ENCODE results near the gene VRTN. TPM values are rescaled to one million over a fixed set of nuclear protein-coding genes. Genes with fewer than 3 reads are reported as not detected.

VRTN gene
- total RNA-seq, 1 donor = under 0.01 TPM

- no peak for DNase-seq (ENCODE audit: low read depth in 2 of 3, low spot score in 2 of 3)
Observed at GRCh38 chr14:74392616-74393570, 44.6 kb downstream of the VRTN start.

GRCh38 chr14:74394549-74394948 lies 46.3 kb downstream of the VRTN start:
- DNase-seq (ENCODE audit: low read depth in 2 of 3, low spot score in 2 of 3) = no peak

GRCh38 chr14:74395094-74395493 lies 46.8 kb downstream of the VRTN start:
- DNase-seq (ENCODE audit: low read depth in 2 of 3, low spot score in 2 of 3) = no peak

GRCh38 chr14:74400031-74400685 lies 51.9 kb downstream of the VRTN start:
- peak in 2 of 3 donors; percentile 24 to 42 for DNase-seq (ENCODE audit: low read depth in 2 of 3, low spot score in 2 of 3)

- peak in 1 of 3 donors; percentile 5 for DNase-seq (ENCODE audit: low read depth in 2 of 3, low spot score in 2 of 3)
Observed at GRCh38 chr14:74400919-74401503, 52.7 kb downstream of the VRTN start.

GRCh38 chr14:74401504-74402241 lies 53.4 kb downstream of the VRTN start:
- peak in 2 of 3 donors; percentile 33 to 70 for DNase-seq (ENCODE audit: low read depth in 2 of 3, low spot score in 2 of 3)

GRCh38 chr14:74402401-74403251 lies 54.4 kb downstream of the VRTN start:
- DNase-seq (ENCODE audit: low read depth in 2 of 3, low spot score in 2 of 3) = peak in 1 of 3 donors; percentile 7

GRCh38 chr14:74403619-74404417 lies 55.5 kb downstream of the VRTN start:
- no peak for DNase-seq (ENCODE audit: low read depth in 2 of 3, low spot score in 2 of 3)

- DNase-seq (ENCODE audit: low read depth in 2 of 3, low spot score in 2 of 3) = no peak
Observed at GRCh38 chr14:74404435-74404834, 56.2 kb downstream of the VRTN start.

- no peak for DNase-seq (ENCODE audit: low read depth in 2 of 3, low spot score in 2 of 3)
Observed at GRCh38 chr14:74405663-74406062, 57.4 kb downstream of the VRTN start.

GRCh38 chr14:74407021-74407800 lies 58.9 kb downstream of the VRTN start:
- DNase-seq (ENCODE audit: low read depth in 2 of 3, low spot score in 2 of 3) = no peak

GRCh38 chr14:74407801-74408154 lies 59.5 kb downstream of the VRTN start:
- no peak for DNase-seq (ENCODE audit: low read depth in 2 of 3, low spot score in 2 of 3)

GRCh38 chr14:74408870-74409269 lies 60.6 kb downstream of the VRTN start:
- DNase-seq (ENCODE audit: low read depth in 2 of 3, low spot score in 2 of 3) = no peak

- no peak for DNase-seq (ENCODE audit: low read depth in 2 of 3, low spot score in 2 of 3)
Observed at GRCh38 chr14:74409441-74409840, 61.2 kb downstream of the VRTN start.

Measured in hematopoietic multipotent progenitor cell (in vitro differentiated cells).